ENCODE data around the gene EPB41L4B. TPM values are rescaled to one million over a fixed set of nuclear protein-coding genes. Genes with fewer than 3 reads are reported as not detected.

EPB41L4B gene
- total and polyA plus RNA-seq, 2 of the 4 experiments (the other 2 are of a cell fraction), result 0.36 to 0.54 TPM

DNA sequence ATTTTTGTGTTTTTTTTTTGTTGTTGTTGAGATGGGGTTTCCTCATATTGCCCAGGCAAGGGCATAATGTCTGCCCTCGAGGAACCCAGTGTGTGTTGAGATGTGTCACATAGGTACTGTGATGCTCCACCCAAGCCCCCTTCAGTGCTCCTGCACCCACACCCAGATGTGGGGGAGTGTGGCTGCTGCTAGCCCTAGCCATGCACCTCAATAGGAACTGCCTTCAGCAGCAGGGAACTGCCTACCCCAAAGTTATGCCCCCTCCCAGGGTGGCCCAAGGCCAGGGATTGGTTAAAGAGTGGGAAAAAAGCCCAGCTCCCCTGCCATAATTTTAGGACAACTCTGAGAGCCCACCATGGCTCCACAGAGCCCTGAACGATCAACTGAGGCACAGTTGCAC lies 33.3 kb upstream of the EPB41L4B start:
- Histone ChIP-seq H2BK15ac (ENCODE audit: low read depth, low read length) (no peak overlapping the region), H3K23ac (ENCODE audit: low read depth, low read length) (no peak overlapping the region), H2BK20ac (ENCODE audit: low read depth, low read length) (no peak overlapping the region), H2AK5ac (ENCODE audit: low read depth, low read length) (no peak overlapping the region), H3K27me3 (ENCODE audit: control insufficient read depth, insufficient read depth, low read length) (peaks cover 7% of the 10 kb centered on the region), H3K56ac (ENCODE audit: extremely low read depth, insufficient read depth, low read length) (no peak overlapping the region), H3K4me1 (ENCODE audit: control insufficient read depth, insufficient read depth, low read length) (no peaks in the 10 kb centered on the region), H3K9ac (ENCODE audit: low read depth, low read length) (no peak overlapping the region), H3K14ac (replicated peaks; ENCODE audit: low read depth, low read length) (no peak overlapping the region), H3K4ac (ENCODE audit: low read depth, low read length) (no peak overlapping the region), H3K4me2 (ENCODE audit: low read depth, low read length) (no peak overlapping the region), H2AFZ (replicated peaks; ENCODE audit: low read length, poor library complexity) (no peak overlapping the region), H3K9me1 (ENCODE audit: insufficient read depth, low read length) (no peaks in the 10 kb centered on the region; the same call in 1 of the 2 replicates), H2AK9ac (replicated peaks; ENCODE audit: low read depth, low read length, poor library complexity) (no peak overlapping the region), H3K4me3 (ENCODE audit: insufficient read depth, low read depth, low read length) (no peak overlapping the region), H2BK5ac (ENCODE audit: low read depth, low read length, poor library complexity, severe bottlenecking) (no peak overlapping the region), H4K8ac (ENCODE audit: low read depth in 2 of 2, low read length in 2 of 2) (no peak overlapping the region), H4K5ac (ENCODE audit: low read depth, low read length) (no peak overlapping the region), H2BK120ac (ENCODE audit: low read depth, low read length) (no peak overlapping the region), H3K36me3 (ENCODE audit: control insufficient read depth, insufficient read depth, low read length) (no peaks in the 10 kb centered on the region), H3K9me3 (ENCODE audit: control insufficient read depth, insufficient read depth, low read length) (no peaks in the 10 kb centered on the region), H4K91ac (ENCODE audit: insufficient read depth, low read depth, low read length) (no peak overlapping the region), H4K20me1 (ENCODE audit: insufficient read depth, low read length) (no peaks in the 10 kb centered on the region), H3K27ac (ENCODE audit: insufficient read depth, low read length) (no peak overlapping the region), H3K18ac (ENCODE audit: low read depth, low read length) (no peak overlapping the region), H3K79me1 (ENCODE audit: low read depth in 1 of 2, low read length in 2 of 2) (no peaks in the 10 kb centered on the region)
- DNase-seq (no peak), ATAC-seq (ENCODE audit: low read depth) (no peak)
- POLR2A ChIA-PET (ENCODE audit: unreplicated experiment), result no interaction called here
- TF ChIP-seq USF2 (IDR thresholded peaks at IDR 0.05; ENCODE audit: low read depth, low read length), result no peak
- TF ChIP-seq CTCF (conservative IDR thresholded peaks at IDR 0.05; ENCODE audit: low read depth, low read length), result no peak
- no peak for TF ChIP-seq RCOR1 (IDR thresholded peaks at IDR 0.05; ENCODE audit: insufficient replicate concordance, low read length)
- TF ChIP-seq SMC3 (IDR thresholded peaks at IDR 0.05; ENCODE audit: low read depth, low read length), result no peak
- no peak for TF ChIP-seq RAD21 (IDR thresholded peaks at IDR 0.05; ENCODE audit: low read length)
- no peak for TF ChIP-seq CEBPB (IDR thresholded peaks at IDR 0.05; ENCODE audit: low read depth, low read length)
- TF ChIP-seq RFX5 (IDR thresholded peaks at IDR 0.05; ENCODE audit: low read depth, low read length), result no peak
- no peak for TF ChIP-seq CHD1 (IDR thresholded peaks at IDR 0.05; ENCODE audit: low read depth, low read length)
- TF ChIP-seq BHLHE40 (IDR thresholded peaks at IDR 0.05; ENCODE audit: low read depth, low read length), result no peak
- no peak for TF ChIP-seq NFE2L2 (IDR thresholded peaks at IDR 0.05; ENCODE audit: low read depth, low read length)
- TF ChIP-seq, protein P1, sequence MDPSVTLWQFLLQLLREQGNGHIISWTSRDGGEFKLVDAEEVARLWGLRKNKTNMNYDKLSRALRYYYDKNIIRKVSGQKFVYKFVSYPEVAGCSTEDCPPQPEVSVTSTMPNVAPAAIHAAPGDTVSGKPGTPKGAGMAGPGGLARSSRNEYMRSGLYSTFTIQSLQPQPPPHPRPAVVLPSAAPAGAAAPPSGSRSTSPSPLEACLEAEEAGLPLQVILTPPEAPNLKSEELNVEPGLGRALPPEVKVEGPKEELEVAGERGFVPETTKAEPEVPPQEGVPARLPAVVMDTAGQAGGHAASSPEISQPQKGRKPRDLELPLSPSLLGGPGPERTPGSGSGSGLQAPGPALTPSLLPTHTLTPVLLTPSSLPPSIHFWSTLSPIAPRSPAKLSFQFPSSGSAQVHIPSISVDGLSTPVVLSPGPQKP (IDR thresholded peaks at IDR 0.05; ENCODE audit: borderline replicate concordance, low read depth, low read length), result no peak
- TF ChIP-seq FOS (IDR thresholded peaks at IDR 0.05; ENCODE audit: low read depth, low read length), result no peak
- no peak for TF ChIP-seq MXI1 (IDR thresholded peaks at IDR 0.05; ENCODE audit: borderline replicate concordance, low read depth, low read length)
- no peak for TF ChIP-seq MAZ (IDR thresholded peaks at IDR 0.05; ENCODE audit: borderline replicate concordance, low read depth, low read length)
- no peak for TF ChIP-seq POLR2A (IDR thresholded peaks at IDR 0.05; ENCODE audit: low read depth, low read length)
- TF ChIP-seq MAFK (IDR thresholded peaks at IDR 0.05; ENCODE audit: low read depth, low read length), result no peak
- CTCF ChIA-PET, result no interaction called here
- intact Hi-C loops (cut with micrococcal nuclease) (no loop called here), dilution Hi-C loops (cut with HindIII; ENCODE audit: low sequenced_read_pairs, unreplicated experiment) (no loop called here), in situ Hi-C loops (cut with MboI; ENCODE audit: low sequenced_read_pairs) (no loop called here)
- no CpG with 5 or more reads among the region's 2 CpGs for WGBS, 2 experiments (ENCODE audit: extremely low coverage in 2 of 2, insufficient read length in 1 of 2)
- BruUV-seq (replicated peaks), result no TSS peak

All from IMR-90 (cell line).